NT2/D1 (cell line): Measurements from ENCODE around the gene MARCHF6.

Experiments used
- SUZ12 ChIP-seq: IDR thresholded peaks from 2 replicates; pipeline ENCODE4 v1.6.1; 2011; ENCODE audit not compliant: insufficient read length, insufficient read depth; ENCODE audit errors: extremely low read depth
- YY1 ChIP-seq: IDR thresholded peaks from 2 replicates; pipeline ENCODE4 v1.6.1; 2011; ENCODE audit not compliant: insufficient read length, insufficient read depth
- ZNF274 ChIP-seq: IDR thresholded peaks from 2 replicates; pipeline ENCODE4 v1.6.1; 2011; ENCODE audit warnings: mild to moderate bottlenecking, low read depth, low read length

DNA sequence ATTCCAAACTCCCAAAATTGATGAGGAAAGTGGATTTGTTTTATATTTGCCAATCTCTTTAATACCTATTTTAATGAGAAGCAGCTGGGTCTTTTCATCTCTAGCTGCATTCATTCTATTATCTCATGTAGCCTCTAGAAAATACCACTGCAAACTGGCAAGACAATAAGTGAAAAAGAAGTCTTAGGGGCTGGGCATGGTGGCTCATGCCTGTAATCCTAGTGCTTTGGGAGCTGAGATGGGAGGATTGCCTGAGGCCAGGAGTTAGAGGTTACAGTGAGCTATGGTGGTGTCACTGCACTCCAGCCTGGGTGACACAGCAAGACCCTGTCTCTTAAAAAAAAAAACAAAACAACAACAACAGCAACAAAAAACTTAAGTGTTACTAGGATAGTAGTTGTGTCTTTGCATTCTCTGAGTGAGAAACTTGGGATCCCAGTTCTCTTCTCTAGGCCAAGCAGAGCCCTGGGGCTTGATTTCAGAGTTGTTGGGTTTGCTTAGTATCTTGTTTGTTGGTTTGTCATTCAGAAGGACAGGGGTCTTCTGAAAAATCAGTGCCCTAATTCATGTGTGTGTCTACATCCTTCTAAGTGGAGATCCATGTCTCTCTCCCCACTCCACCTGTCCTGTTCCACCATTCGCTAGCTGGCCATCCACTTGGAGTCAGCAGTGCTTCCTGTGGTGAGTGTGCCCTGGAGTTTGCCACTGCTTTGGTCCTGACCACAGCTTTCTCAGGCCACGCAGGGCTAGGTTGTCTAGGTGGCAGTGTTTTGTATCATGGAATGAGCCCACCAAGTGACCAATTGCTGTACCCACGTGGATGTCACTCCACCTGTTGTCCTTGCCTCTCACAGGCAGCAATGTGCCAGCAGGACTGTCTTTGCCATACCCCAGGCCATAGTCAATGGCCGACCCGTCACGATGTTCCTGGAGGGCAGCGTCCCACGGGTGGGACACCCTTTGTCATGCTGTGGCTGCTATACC, 19.5 kb downstream of the MARCHF6 start:
- TF ChIP-seq ZNF274, result no peak
- no peak for TF ChIP-seq YY1
- no peak for TF ChIP-seq SUZ12
